GM18502 (cell line): Measurements from ENCODE around the gene PLEK2.
A peak's percentile ranks its signal among the peaks of the same experiment; 100 is the strongest.
"Not testable (repeated sequence)": the region's sequence is repeated elsewhere in the genome, so short reads cannot be mapped to it uniquely, and the experiment has no call there.

Experiments
- ATAC-seq: cut with Tn5 transposase; IDR thresholded peaks from one replicate; pipeline ENCODE4 v1.9.1; 2021; ENCODE audit warnings: mild to moderate bottlenecking; ENCODE audit not compliant: unreplicated experiment, poor library complexity

PLEK2 gene

DNA sequence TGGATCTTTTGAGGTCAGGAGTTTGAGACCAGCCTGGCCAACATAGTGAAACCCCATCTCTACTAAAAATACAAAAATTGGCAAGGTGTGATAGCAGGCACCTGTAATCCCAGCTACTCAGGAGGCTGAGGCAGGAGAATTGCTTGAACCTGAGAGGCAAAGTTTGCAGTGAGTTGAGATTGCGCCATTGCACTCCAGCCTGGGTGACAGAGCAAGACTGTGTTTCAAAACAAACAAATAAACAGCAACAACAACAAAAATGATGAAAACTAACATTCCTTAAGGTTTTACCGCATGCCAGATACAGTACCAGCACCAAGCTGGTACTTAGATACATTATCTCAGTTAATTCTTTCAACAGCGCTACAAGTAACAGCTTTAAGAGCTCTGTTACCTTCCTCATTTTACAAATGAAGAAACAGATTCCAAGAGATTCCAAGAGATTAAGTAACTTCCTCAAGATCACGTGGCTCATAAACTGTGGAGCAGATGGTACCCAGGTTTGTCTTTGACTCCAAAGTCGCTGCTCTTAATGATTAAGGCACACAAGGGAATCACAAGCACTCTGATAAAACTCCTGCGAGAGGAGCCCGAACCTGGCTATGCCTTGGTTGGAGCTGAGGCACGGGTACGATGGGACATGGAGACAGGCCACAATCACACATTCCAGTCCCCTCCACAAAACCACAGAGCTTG lies 17.7 kb upstream of the PLEK2 start:
- no peak for ATAC-seq

DNA sequence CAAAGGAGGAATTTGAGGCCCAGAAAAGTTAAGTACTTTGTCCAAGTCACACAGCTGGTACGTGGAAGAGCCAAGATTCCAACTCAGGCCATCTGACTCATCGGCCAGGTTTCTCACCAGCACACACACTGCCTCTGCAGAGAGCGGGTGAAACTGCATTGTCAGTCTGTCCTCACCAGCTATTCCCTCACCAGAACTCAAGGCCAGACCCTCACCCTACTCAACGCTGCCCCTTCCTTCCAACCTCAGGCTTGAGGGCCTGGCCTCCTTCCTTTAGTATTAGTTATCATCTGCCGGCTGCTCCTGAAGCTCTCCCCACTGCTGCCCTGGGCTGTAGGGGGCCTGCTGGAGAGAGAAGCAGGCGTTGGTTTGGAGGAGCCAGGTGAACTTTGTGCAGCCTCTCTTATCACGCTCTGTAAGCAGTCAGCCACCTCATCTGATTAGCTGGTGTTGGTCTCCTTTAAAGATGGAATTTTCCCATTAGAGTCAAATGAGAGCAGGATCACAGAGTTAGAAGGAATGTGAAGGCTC lies 16.6 kb upstream of the PLEK2 start:
- no peak for ATAC-seq

DNA sequence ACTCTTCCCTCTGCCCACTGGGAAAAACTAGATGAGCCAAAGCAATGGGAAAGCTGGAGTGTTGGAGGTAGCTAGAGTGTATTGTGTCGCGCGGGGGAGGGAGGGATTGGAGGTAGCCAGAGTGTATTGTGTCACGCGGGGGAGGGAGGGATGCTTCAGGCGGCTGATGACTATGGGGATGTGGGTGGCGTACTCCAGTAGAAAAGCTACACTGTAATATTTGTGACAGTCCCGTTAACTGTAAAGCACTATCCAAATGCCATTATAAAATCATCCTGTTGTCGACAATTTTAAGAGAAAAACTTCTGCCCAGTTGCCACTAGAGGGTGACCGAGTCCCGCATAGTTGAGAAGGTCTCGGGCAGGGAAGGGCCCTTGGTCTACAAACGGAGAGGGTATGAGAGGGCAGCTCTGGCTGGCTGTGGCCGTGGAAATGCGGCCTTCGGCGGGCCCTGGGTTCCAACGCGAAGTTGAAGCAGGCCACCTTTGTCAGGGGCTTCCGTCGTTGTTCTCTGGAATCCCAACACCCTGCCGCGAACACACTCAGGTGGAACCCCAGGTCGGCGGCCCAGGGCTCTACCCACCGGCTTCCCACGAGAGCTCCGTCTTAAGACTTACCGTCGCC lies 15.1 kb upstream of the PLEK2 start:
- ATAC-seq, result no peak

DNA sequence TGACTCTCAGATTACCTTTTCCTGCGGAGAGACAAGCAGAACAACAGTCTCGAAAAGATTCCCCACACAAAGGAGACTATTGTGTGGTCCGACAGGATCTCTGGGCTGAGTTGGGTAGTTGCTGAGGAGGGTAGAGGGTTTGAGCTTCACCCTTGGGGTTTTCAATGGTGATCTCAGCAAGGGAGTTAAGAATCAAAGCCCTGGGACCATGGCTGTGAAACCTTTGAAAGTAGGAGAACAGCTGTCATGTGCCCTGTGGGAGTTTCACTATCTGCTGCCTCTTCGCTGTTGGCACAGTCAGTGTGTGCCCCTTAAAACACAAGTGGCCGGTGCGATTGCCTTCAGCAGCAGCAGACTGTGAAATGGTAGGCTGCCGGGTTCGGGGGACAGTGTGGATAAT lies 14.2 kb upstream of the PLEK2 start:
- ATAC-seq, result no peak

DNA sequence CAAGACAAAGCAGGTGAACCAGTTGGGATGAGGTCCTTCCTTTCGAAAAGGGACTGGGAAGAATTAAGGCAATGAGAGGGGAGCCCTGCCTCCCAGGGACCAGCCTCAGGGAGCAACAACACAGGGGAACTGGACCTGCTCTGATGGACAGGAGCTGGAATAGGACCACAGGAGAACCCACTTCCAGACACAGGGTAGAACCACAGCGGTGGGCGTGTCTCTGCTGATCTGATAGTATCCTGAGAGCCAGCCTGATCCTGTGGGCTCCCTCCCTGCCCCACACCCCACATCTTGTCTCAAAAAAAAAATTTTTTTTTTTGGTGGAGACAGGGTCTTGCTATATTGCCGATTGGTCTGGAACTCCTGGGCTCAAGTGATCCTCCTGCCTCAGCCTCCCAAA lies 13.6 kb upstream of the PLEK2 start:
- no peak for ATAC-seq

DNA sequence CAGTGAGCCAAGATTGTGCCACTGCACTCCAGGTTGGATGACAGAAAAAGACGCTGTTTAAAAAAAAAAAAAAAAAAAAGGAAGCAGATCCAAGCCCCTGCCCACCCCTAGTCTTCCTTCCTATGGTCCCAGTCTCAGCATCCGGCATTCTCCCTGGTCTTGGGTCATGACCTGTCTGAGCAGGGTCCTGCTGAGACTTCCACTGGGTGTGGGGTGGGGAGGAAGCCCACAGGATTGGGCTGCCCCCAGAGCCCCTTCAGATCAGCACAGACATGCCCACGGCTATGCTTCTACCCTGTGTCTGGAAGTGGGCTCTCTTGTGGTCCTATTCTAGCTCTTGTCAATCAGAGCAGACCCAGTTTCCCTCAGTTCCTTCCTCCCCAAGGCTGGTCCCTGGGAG lies 12.6 kb upstream of the PLEK2 start:
- no peak for ATAC-seq

DNA sequence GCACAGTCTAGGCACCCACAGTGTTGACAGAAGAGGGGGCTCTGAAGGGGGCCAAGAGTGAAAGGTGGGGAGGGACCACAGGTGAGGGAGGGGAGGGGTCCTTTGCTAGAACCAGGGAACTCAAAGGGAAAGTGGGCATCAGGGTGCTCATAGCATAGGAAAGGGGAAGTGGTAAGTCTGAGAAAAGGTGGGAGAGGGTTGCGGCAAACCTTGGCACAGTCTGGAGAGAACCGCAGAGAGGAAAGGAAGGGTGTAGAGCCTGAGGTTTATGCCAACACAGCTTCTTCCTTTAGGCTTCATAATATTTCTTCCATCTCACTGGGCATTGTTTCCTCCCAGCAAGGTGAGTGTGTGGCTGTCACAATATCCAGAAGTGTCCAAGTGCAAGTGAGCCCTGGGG lies 11.5 kb upstream of the PLEK2 start:
- no peak for ATAC-seq

DNA sequence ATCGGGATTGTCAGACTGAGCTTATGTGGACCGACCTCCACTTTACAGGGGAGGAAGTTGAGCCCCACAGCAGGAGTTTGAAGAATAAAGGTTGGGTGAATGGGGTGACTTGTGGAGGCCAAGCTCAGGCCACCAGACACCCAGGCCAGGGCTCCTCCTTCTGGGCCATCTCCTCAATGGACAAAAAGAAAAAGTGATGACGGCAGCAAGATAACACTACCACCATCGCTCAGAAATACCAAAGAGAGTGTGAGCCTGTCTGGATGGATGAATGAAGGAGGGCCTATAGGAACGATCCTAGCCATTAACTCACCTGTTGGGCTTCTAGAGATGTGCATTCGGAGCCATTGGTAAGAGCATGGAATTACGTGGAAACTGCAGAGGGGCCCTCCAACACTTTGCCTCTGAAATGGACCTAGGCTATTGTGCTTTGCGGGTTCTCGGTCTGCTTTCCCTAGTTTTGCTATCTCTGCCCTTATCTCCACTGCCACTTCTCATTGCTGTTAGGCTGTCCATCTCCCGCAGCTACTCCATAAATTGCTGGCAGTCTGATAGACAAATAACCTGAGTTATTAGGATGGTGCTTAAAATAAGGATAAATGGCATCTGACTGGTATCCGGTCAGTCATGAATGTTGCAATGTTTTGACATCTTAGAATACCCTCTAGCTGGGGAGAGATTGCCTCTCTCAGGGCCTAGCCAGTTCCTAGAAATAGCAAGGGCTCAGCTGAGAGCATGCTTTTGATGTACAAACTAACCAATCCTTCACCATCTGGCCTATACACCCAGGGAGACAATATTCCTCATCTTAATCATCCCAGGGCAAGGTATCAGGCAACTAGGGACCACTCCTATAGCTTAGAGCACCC lies 9.6 kb upstream of the PLEK2 start:
- no peak for ATAC-seq

DNA sequence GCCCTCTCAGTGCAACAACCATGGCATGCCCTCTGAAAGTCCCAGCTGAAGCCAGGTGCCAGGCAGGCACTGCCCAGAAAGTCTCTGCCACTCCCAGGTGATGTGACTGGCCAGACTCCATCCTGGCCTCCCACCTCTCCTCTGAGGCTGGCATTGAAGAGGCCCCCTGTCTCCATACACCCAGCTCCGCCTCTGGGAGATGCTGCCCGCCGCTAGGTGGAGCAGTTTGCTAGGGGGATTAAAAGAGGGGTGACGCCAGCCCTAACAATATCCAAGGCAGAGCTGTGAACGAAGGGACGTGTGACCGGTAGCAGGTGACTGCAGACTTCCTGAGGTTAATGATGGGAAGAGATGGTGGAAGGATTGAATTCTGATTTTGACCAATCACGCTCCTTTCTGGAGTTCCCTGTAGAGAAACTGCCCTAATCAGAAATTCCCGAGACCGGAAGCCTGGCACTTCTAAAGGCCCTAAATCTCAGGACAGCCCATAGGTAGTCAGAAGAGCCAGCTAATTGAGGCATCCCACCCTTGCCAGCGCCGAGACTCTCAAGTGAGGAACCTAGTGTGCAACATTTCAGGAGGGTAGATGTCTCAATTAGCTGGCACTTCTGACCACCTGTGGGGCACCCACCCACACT lies 8.3 kb upstream of the PLEK2 start:
- peak; percentile 46 for ATAC-seq

DNA sequence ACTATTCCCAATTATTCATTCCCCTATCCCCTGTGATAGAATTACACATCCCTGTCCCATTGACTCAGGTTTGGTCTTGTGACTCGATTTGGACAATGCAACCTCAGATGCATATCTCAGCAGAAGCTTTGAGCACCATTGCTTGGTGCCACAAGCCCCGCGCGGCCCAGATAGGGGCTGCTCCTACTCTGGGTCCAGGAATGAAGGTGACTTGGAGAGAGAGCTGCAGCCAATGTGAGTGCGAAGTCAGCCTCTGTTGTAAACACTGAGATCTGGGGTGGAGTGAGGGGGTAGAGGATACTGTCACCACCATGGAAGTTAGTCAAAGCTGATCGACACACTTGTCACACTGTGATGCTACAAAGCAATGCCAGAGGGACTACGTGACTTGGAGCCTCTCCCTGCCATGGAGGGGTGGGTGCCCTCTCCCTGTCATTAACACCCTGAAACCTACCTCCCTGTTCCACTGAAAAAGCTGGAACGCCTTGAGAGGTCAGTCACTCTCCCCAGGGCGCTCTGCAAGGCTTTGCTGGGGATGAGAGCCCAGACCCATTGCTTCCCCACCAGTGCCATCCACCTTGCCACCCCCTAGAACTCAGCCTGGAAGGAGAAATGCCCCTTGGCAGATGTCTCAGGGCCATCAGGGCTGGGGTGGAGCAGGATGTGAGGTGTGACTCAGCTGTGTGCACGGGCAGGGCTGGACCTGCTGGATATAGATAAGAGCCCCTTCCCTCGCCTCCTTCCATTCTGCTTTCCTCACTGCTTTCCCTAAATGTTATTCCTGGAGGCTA lies 6.6 kb upstream of the PLEK2 start:
- no peak for ATAC-seq

DNA sequence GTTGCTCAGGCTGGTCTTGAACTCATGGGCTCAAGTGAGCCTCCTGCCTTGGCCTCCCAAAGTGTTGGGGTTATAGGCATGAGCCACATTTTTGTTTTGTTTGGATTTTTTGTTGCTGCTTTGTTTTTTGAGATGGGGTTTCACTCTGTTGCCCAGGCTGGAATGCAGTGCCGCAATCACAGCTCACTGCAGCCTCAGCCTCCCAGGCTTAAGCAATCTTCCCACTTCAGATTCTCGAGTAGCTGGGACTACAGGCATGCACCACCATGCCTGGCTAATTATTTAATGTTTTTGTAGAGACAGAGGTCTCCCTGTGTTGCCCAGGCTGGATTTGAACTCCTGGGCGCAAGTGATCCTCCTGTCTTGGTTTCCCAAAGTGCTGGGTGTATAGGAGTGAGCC lies 5.7 kb upstream of the PLEK2 start:
- no peak for ATAC-seq

DNA sequence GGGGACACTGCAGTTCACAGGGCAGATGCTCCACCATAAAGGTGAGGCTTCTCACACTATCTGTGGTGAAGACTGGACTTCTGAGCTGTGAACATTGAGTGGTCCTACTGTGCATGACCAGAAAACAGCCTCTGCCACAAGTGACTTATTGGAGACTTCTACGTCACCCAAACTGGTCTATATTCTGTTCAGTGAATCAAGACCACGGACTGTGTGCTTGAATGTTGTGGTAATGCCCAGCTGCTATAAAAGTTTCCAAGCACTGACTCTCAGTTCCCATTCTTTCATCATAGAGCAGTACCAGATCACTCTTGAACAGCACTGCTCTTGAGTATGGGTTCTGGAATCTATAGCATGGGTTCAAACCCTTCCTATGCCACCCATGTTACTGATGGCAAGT lies 4.8 kb upstream of the PLEK2 start:
- ATAC-seq, result no peak

DNA sequence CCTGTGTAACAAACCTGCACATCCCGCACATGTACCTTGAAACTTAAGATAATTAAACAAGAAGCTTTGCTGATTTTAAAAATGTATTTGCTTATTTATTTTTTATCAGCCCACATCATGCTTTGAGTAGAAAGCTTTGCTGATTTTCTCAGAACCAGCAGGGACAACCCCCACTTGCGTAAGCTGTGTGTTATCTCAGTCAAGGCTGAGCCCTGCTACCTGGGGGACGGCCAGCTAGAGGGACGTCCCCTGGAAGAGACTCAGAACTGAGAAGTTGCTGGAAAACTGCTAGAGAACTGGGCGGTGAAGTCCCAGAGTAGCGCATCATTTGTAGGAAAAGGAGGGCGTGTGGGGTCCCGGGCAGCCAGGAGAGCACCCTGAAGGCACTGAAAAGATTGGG lies 4.1 kb upstream of the PLEK2 start:
- ATAC-seq, result no peak

DNA sequence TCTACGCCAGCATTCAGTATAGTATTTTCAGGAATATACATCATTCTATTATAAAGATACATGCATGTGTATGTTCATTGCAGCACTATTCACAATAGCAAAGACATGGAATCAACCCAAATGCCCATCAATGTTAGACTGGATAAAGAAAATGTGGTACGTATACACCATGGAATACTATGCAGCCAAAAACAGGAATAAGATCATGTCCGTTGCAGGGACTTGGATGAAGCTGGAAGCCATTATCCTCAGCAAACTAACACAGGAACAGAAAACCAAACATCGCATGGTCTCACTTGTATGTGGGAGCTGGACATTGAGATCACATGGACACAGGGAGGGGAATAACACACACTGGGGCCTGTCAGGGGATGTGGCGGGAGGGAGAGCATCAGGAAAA lies 3.6 kb upstream of the PLEK2 start:
- ATAC-seq, result not testable (repeated sequence)

DNA sequence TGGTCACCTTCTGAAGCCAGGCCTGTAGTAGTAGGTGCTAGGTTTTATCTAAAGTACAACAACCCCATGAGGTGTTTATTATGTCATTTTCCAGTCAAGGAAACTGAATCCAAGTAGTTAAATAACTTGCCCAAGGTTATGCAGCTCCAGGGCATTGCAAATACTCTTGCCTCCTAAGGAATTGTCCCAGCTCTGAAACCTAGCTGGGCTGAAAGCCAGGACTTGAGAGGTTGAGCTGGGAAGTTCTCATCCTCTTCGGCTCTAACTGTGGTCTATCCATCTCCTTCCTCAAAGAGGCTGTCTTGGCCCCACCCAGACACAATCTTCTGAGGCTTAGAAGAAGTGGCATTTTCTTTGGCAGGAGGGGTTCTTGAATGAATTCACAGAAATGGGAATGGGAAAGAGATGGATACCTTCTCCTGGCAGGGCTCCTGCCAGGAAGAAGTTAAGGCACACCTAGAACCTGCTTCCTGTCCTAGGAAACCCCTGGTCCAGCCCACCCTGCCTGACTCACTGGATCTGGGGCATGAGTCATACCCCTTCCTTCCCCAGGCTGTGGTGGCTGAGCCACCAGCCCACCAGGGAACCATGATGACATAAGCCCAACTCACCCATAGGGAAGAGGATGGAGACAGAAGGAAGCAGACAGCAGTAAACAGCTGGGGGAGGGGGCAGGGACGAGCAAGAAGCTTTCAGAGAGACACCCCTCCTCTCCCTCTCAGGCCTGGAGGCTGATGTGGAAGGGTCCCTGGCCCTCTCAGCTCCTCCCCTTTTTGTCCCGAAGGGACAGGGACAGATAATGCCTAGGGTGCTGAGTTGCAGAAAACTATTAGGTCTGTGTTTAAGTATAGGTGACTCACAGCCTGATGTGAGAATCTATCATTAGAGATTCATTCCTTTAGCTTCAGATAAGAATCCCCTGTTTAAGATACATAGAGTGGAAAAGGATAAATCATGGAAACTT lies 2.1 kb upstream of the PLEK2 start:
- ATAC-seq, result no peak

DNA sequence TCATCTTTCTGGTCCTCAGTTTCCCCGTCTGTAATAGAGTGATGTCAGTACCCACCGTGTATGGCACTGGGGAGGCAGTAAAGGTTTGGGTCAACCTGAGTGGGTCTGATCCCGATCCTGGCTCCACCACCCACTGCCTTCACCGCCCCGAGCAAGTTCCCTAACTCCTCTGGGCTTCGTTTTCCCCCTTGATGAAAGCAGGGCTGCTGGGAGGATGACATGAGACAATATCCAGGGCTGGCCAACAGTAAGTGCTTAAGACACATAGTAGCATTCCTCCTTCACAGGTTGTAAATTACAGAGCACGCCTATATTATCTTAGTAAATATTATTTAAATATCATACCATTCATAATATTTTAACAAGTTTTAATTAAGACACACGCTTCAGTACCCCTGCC lies 595 bp downstream of the PLEK2 start:
- no peak for ATAC-seq

DNA sequence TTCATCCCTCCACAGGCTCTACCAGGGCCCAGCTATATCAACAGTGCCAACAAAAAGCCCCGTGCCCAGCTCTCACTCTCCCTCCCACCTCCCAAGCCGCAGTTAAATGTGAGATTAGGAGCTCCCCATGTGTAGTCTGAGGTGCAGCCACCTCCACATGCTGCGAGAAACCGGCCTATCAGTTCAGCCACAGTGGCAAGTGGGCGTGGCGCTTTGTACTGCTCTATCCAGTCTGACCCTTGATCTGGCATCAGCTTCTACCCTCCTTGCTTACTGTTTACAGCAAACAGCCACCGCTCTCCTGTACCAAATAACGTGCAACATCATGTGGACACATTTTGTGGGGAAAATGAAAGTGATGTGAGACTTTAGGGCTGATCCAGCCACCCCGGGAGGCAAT lies 1.7 kb downstream of the PLEK2 start:
- no peak for ATAC-seq

DNA sequence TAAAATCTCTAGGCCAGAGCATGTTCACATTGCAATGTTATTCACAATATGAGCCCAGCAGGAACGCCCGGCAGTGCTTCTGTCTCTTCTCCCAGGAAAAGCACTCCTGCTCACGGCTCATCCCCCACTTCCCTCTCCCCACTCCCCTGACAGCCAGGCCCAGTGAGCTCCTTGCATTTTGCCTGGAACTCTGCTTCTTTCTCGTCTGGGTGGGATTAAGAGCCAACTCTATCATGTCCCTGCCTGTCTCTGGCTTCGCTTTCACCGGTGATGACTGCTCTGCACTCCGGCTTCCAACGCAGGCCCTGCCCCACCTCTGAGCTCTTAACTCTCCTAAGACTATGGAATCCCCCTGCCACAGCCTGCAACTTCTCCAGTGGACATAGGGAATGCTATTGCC lies 2.5 kb downstream of the PLEK2 start:
- no peak for ATAC-seq
